HG03196 (cell line): ENCODE measurements around the gene ENTREP3.

Experiments
- ATAC-seq: cut with Tn5 transposase; IDR thresholded peaks from one replicate; pipeline ENCODE4 v1.9.1; 2021; ENCODE audit not compliant: unreplicated experiment

The ENTREP3 gene

GRCh38 chr1:155278689-155279160 lies 23.4 kb upstream of the ENTREP3 start:
- no peak for ATAC-seq

DNA sequence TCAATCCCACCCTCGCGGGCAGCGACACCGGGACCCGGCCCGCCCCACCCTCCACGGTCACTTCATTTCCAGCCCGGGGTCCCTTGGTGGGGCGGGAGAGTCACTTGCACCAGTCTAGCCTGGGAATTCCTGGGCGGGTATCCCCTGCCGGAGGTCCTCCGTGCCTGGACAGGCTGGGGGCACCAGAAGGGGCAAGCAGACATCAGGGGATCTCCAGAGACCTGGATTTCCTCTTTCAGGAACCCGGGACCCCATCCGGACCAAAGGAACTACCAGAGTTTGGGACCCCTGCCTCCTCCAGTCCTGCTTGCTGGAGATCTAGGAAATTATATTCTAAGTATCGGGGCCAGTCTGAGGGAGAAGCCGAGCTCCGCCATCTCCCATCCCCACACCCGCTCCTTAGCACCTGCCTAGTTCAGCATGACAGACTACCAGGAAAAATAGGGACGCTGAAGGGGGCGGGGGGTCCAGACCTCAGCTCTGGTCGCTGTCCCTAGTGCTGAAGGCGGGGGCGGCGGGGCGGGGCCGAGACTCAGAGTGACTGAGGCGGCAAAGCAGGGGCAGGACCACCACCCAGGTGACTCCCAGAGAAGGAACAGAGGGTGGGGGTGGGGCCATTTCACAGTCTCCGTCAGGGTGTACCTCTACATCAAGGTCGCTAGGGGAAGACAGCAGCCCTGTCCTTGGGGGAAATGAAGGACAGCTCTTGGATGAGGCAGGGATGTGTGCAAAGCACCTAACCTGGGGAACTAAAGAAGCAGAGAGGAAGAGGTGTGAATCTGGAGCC lies 22.8 kb upstream of the ENTREP3 start:
- ATAC-seq = no peak

DNA sequence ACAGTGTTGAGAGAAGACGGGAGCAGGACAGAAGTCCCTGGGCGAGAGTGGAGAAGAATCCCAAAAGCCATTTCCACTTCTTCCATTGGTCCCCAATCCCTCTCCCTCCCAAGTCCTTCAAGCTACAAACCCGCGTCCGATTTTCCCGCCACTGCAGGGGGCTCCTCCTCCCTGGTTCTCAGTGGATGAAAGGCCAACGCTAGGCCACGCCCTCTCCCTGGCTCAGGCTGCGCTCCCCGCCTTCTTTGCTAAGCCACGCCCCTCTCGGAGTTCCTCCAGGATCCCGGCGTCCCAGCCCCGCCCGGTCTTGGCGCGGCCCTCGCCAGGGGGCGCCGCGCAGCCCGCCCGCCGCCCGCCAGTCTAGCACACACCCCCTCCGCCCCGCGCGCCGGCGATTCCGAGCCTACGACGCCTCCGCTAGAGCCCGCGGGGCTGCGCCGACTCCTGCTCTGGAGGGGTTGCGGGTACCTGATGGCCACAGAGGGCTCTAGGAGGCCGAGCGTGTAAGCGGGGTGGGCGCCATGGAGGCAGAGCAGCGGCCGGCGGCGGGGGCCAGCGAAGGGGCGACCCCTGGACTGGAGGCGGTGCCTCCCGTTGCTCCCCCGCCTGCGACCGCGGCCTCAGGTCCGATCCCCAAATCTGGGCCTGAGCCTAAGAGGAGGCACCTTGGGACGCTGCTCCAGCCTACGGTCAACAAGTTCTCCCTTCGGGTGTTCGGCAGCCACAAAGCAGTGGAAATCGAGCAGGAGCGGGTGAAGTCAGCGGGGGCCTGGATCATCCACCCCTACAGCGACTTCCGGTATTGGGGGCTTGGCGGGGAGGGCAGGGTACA lies 22.0 kb upstream of the ENTREP3 start, which contains the start of gene HCN3:
Gene HCN3, plus strand, starts transcription at position 394 of the 832 bp plus-strand sequence. Its CDS starts 128 bp downstream, at position 522.
- peak; percentile 54 for ATAC-seq

DNA sequence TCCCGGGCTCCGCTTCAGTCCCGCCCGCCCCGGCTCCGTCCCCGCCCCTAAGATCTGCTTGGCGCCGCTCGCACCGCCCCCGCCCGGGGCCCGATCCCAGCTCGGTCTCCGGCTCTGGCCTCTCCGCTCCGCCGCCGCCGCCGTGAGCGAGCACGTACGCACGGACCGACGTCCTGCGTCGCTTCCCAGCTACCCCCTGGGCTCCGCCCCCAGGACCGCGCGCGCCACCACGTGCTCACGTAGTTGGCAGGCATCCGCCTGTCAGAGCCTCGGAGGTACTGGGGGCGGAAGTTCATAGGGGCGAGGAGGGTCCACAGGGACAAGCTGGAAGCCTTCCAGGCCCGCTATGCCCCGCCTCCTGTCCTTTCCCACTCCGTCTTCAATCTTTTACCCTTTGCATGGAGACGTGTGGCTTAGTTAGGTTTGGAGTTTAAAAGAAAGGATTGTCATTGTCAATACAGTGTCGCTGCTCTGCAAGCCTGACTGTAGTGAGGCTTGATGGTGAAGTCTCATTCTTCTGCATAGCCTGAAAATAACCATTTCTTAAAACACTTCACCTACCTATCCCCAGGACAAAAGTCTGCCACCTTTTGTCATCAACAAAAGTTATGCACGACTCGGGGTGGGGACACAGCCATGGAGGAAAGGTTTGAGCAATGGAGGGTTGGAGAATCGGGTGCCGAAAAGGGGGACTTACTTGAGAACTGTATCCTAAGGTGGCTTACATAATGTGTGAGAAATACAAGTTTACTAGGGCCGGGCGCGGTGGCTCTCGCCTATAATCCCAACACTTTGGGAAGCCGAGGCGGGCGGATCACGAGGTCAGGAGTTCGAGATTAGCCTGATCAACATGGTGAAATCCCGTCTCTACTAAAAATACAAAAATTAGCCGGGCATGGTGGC lies 18.3 kb upstream of the ENTREP3 start, which contains the start of gene CLK2:
Gene CLK2, minus strand, starts transcription at position 162 of the 903 bp plus-strand sequence. CDS start 2,527 bp downstream, outside the sequence.
- ATAC-seq = peak; percentile 88

- peak; percentile 25 for ATAC-seq
Measured at GRCh38 chr1:155272466-155273342, 17.4 kb upstream of the ENTREP3 start.

DNA sequence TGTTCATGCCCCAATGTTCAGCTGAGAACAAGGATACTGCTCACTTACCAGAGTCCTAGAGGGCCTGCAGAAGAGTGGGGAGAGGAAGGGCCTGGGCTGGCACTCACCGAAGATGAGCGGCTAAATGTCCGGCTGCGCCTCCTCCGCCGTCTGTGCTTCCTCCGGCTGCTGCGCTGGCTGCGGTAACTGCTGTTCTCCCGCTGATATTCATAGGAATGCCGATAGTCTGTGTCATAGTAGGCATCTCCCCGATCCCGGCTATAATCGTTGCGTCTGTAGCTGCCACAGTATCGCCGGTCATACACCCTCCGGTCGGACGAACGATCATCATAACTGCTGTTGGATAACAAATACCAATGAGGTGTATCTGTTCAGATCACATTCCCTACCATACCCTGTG lies 14.1 kb upstream of the ENTREP3 start:
- no peak for ATAC-seq

DNA sequence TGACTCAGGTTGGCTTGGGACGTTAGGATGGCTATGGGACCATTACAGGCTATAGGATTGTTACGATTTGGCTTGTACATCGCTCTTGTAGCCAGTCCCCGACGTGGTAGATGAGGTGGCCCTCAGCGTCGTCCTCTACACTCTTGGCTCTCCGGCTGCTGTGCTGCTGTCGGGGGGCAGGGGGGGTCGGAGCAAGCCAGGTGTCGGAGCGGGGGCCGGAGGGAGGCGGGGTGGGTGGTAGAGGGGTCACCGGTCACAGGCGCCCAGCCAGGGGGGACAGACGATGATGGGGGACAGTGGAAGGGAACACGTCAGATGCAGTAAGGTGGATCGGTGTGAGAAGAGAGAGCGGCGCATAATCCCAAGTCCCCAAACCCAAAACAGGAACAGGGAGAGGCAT lies 13.3 kb upstream of the ENTREP3 start:
- no peak for ATAC-seq

- no peak for ATAC-seq
Measured at GRCh38 chr1:155267373-155267772, 12.1 kb upstream of the ENTREP3 start.

GRCh38 chr1:155266553-155266952 lies 11.3 kb upstream of the ENTREP3 start:
- ATAC-seq = no peak

- no peak for ATAC-seq
Measured at GRCh38 chr1:155263067-155263466, 7.8 kb upstream of the ENTREP3 start.

GRCh38 chr1:155261852-155262673 lies 6.8 kb upstream of the ENTREP3 start, which contains the start of gene SCAMP3:
Gene SCAMP3, minus strand, starts transcription at chr1:155262360. Its CDS starts 209 bp downstream, at chr1:155262151.
- peak; percentile 93 for ATAC-seq

GRCh38 chr1:155261493-155261851 lies 6.2 kb upstream of the ENTREP3 start:
- peak; percentile 1 for ATAC-seq

GRCh38 chr1:155260276-155260675 lies 5.0 kb upstream of the ENTREP3 start:
- ATAC-seq = no peak

GRCh38 chr1:155256058-155256852 lies 972 bp upstream of the ENTREP3 start:
- ATAC-seq = no peak

- ATAC-seq = no peak
Measured at GRCh38 chr1:155254714-155255242, 505 bp downstream of the ENTREP3 start.

DNA sequence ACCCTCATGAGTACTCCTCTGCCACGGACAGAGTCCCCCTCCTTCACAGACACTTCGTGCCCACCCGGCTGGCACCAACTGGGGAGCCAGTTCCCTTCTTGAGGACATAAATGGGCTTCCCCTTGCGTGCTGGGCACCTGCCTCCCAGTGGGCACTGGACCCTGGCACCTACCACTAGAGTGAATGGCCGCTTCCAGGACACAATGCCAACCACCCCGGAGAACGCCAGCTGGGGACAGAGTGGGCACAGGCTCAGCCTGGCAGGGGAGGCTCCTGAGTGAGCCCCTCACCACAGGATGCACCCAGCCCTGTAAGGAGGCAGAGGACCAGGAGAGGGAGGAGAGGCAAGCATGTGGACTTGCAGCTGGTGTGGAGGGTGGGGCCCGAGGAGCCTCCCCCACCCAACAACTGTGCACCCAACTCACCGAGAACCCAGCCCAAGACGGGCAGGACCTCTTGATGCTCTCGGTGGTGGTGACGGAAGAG lies 1.0 kb downstream of the ENTREP3 start:
- no peak for ATAC-seq

DNA sequence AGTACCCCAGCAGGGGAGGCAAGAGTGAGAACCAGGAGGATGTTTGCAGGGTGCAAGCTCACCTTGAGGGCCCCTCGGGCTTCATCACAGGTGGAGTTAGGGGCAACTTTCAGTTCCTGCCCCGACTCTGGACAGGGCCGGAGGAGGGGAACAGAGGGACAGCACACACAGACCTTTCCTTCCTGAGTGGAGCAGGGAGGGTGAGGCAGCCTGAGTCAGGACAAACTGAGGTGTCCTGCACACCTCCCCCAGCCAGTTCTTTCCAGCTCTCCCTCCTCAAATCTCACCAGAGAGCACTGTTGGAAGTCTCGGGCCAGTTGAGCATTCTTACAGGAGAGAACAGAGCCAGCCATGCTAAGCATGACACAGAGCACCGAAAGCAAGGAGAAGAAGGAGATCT lies 1.5 kb downstream of the ENTREP3 start:
- no peak for ATAC-seq

DNA sequence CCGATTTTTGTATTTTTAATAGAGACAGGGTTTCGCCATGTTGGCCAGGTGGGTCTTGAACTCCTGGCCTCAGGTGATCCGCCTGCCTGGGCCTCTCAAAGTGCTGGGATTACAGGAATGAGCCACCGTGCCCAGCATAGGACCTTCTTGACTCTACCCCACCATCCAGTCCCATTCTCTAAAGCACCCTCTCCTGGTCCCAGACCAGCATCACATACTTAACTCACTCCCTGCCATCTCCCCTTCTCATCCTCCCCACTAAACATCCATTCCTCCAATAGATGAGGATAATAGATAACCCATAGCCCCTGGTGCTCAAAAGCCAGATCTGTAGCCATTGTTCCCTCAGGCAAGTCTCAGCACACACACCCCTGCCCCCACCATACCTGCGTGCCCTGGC lies 2.1 kb downstream of the ENTREP3 start:
- ATAC-seq = no peak
